HepG2 (cell line): Measurements from ENCODE around the gene PROC. TPM values are rescaled to one million over a fixed set of nuclear protein-coding genes. Genes with fewer than 3 reads are reported as not detected.
A peak's percentile ranks its signal among the peaks of the same experiment; 100 is the strongest.

ENCODE experiments used
- ATRX ChIP-seq: sonication (generic); formaldehyde crosslinking; IDR thresholded peaks from 2 replicates; pipeline ENCODE4 v1.4.0; 2020; ENCODE audit warnings: missing genetic modification reagents, borderline replicate concordance
- MBNL3 ChIP-seq: fragments of 250-450 bp; sonication (Bioruptor Pico); conservative IDR thresholded peaks from 2 replicates; pipeline ENCODE4 v1.8.0; 2022; ENCODE audit warnings: mild to moderate bottlenecking, inconsistent platforms
- NFYB ChIP-seq: sonication (generic); formaldehyde crosslinking; IDR thresholded peaks from 2 replicates; pipeline ENCODE4 v1.4.0; 2020; ENCODE audit warnings: missing genetic modification reagents
- SAP130 ChIP-seq: IDR thresholded peaks from 2 replicates; pipeline ENCODE4 v1.6.1; 2016; ENCODE audit warnings: low read depth
- SCMH1 ChIP-seq: sonication (generic); formaldehyde crosslinking; IDR thresholded peaks from 2 replicates; pipeline ENCODE4 v1.9.0; 2021; ENCODE audit warnings: missing genetic modification reagents, mild to moderate bottlenecking, borderline replicate concordance
- SMARCC2 ChIP-seq: fragments of 450-650 bp; IDR thresholded peaks from 2 replicates; pipeline ENCODE4 v1.6.1; 2017; ENCODE audit warnings: antibody characterized with exemption, mild to moderate bottlenecking
- SUZ12 ChIP-seq: fragments of 150-350 bp; IDR thresholded peaks from 2 replicates; pipeline ENCODE4 v1.6.1; 2014; ENCODE audit warnings: low read depth, low read length
- TBX2 ChIP-seq: sonication (generic); formaldehyde crosslinking; IDR thresholded peaks from 2 replicates; pipeline ENCODE4 v1.5.0; 2020; ENCODE audit warnings: missing genetic modification reagents, mild to moderate bottlenecking, borderline replicate concordance
- ZFP37 ChIP-seq: sonication (generic); formaldehyde crosslinking; IDR thresholded peaks from 2 replicates; pipeline ENCODE4 v1.4.0; 2020; ENCODE audit warnings: missing genetic modification reagents, borderline replicate concordance
- ZNF143 ChIP-seq: sonication (generic); formaldehyde crosslinking; IDR thresholded peaks from 2 replicates; pipeline ENCODE4 v1.4.0; 2020; ENCODE audit warnings: missing genetic modification reagents
- ZNF20 ChIP-seq: sonication (generic); formaldehyde crosslinking; IDR thresholded peaks from 2 replicates; pipeline ENCODE4 v1.4.0; 2020; ENCODE audit warnings: mild to moderate bottlenecking, moderate library complexity, missing genetic modification reagents
- ZNF207 ChIP-seq: fragments of 450-650 bp; IDR thresholded peaks from 2 replicates; pipeline ENCODE4 v1.6.1; 2016; ENCODE audit warnings: antibody characterized with exemption, borderline replicate concordance
- ZNF337 ChIP-seq: sonication (generic); formaldehyde crosslinking; IDR thresholded peaks from 2 replicates; pipeline ENCODE4 v1.5.1; 2020; ENCODE audit warnings: missing genetic modification reagents, low read depth, mild to moderate bottlenecking, borderline replicate concordance
- ZNF543 ChIP-seq: sonication (generic); formaldehyde crosslinking; IDR thresholded peaks from 2 replicates; pipeline ENCODE4 v1.4.0; 2020; ENCODE audit warnings: mild to moderate bottlenecking, missing genetic modification reagents
- ZNF746 ChIP-seq: sonication (generic); formaldehyde crosslinking; IDR thresholded peaks from 2 replicates; pipeline ENCODE4 v1.8.0; 2022; ENCODE audit warnings: mild to moderate bottlenecking, missing genetic modification reagents
- ZNF747 ChIP-seq: sonication (generic); formaldehyde crosslinking; IDR thresholded peaks from 2 replicates; pipeline ENCODE4 v1.8.1; 2023; ENCODE audit warnings: missing genetic modification reagents, mild to moderate bottlenecking, borderline replicate concordance
- ZNF768 ChIP-seq: sonication (generic); formaldehyde crosslinking; IDR thresholded peaks from 2 replicates; pipeline ENCODE4 v1.4.0; 2020; ENCODE audit warnings: missing genetic modification reagents
- polyA plus RNA-seq, 8 experiments: library from polyadenylated mRNA; depleted of rRNA in 3 of 8; stranded (reverse) in 7 of 8; unstranded in 1 of 8; fragments of >200 nt; fragmentation: Illumina TruSeq in 4 of 8; extraction: Trizol in 4 of 8; gene quantifications; 2 replicates each; pipeline versions ENCODE4 v1.2.1 to v1.2.3, GENCODE V29; 2011 to 2016; ENCODE audit warnings: low read depth in 4 of 8, missing spikeins in 1 of 8, mixed read lengths in 1 of 8; ENCODE audit not compliant: insufficient read depth in 1 of 8
- total RNA-seq, 5 experiments: library from RNA; depleted of rRNA; stranded (reverse); fragments of >200 nt; fragmentation: Illumina TruSeq; extraction: Trizol; gene quantifications; 2 replicates each; pipeline ENCODE4 v1.2.3, GENCODE V29; 2016; ENCODE audit warnings: low read depth in 1 of 5
- TF ChIP-seq, protein P1 (sequence below): sonication (generic); formaldehyde crosslinking; IDR thresholded peaks from 2 replicates; pipeline ENCODE4 v1.5.1; 2020; ENCODE audit warnings: mild to moderate bottlenecking, missing genetic modification reagents, borderline replicate concordance
- TF ChIP-seq, protein P2 (sequence below), 2 experiments: sonication (generic) in 1 of 2; formaldehyde crosslinking in 1 of 2; IDR thresholded peaks; 2 replicates each; pipeline versions ENCODE4 v1.4.0 to v1.6.1; 2016 to 2020; ENCODE audit warnings: borderline replicate concordance in 1 of 2, low read depth in 1 of 2, mild to moderate bottlenecking in 1 of 2, missing genetic modification reagents in 1 of 2
- TF ChIP-seq, protein P3 (sequence below): IDR thresholded peaks from 2 replicates; pipeline ENCODE4 v1.6.1; 2012; ENCODE audit warnings: inconsistent platforms
- TF ChIP-seq, protein P4 (sequence below): sonication (generic); formaldehyde crosslinking; IDR thresholded peaks from 2 replicates; pipeline ENCODE4 v1.4.0; 2020; ENCODE audit warnings: missing genetic modification reagents, borderline replicate concordance

PROC gene
- total and polyA plus RNA-seq, 2 of the 13 experiments (the other 11 are each of a cell fraction or from before 2014, with no cell fraction given), result 134 to 185 TPM

DNA sequence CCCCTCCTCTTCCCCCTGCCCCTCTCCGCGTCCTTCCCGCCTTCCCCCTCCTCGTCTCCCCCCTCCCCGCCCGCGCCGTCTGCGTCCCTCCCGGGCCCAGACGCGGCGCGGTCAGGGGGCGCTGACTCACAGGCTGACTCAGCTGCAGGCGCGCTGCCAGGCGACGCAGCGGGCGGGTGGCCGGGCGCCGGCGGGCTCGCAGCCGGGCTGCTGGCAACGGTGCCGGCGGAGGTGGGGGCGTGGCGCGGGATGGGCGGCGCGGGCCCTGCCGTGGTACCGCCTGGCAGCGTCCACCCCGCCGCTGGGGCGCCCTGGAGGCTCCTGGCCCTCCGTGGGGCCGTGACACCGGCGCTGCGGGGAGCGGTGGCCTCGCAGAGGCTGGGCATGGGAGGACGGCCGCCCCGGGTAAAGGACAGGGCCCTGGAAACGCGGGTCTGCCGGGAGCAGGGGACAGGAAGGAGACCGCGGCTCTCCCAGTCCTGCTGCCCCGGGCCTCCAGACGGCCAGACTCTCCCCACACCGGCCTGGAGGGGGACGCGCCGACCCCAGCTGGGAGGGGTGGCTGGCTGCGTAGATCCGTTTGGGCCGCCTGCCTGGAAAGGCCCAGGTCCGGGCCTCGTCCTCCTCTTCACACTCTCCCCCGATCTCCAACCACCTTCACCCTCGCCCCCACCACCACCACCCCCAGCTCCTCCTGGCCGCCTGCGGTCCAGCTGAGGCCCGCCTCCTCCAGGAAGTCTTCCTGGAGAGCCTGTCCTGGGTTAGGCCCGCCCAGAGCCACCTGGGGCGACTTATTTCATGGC, 10.0 kb upstream of the PROC start (continued):
- TF ChIP-seq, protein P1, sequence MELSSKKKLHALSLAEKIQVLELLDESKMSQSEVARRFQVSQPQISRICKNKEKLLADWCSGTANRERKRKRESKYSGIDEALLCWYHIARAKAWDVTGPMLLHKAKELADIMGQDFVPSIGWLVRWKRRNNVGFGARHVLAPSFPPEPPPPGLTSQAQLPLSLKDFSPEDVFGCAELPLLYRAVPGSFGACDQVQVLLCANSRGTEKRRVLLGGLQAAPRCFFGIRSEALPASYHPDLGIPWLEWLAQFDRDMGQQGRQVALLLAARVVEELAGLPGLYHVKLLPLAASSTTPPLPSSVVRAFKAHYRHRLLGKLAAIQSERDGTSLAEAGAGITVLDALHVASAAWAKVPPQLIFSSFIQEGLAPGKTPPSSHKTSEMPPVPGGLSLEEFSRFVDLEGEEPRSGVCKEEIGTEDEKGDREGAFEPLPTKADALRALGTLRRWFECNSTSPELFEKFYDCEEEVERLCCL (CRISPR knock-in tag), result no peak
- peak; percentile 56; the same call in 1 of the 2 replicates for TF ChIP-seq ZNF768 (CRISPR knock-in tag)
- TF ChIP-seq, protein P2, sequence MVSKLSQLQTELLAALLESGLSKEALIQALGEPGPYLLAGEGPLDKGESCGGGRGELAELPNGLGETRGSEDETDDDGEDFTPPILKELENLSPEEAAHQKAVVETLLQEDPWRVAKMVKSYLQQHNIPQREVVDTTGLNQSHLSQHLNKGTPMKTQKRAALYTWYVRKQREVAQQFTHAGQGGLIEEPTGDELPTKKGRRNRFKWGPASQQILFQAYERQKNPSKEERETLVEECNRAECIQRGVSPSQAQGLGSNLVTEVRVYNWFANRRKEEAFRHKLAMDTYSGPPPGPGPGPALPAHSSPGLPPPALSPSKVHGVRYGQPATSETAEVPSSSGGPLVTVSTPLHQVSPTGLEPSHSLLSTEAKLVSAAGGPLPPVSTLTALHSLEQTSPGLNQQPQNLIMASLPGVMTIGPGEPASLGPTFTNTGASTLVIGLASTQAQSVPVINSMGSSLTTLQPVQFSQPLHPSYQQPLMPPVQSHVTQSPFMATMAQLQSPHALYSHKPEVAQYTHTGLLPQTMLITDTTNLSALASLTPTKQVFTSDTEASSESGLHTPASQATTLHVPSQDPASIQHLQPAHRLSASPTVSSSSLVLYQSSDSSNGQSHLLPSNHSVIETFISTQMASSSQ (IDR thresholded peaks at IDR 0.05; ENCODE audit: low read depth), result no peak
- TF ChIP-seq, protein P2 (CRISPR knock-in tag; IDR thresholded peaks at IDR 0.05; ENCODE audit: borderline replicate concordance), result no peak
- TF ChIP-seq SUZ12, result no peak
- TF ChIP-seq TBX2 (CRISPR knock-in tag), result peak; percentile 26; the same call in 1 of the 2 replicates
- no peak for TF ChIP-seq SMARCC2
- TF ChIP-seq ZNF143 (CRISPR knock-in tag), result no peak; the same call in 1 of the 2 replicates
- TF ChIP-seq ATRX, result no peak
- 0 out of 2 replicates have a peak, but pooled peaks have one; percentile 57 for TF ChIP-seq ZNF20 (CRISPR knock-in tag)
- TF ChIP-seq ZFP37 (CRISPR knock-in tag), result no peak
- no peak for TF ChIP-seq ZNF207
- peak; percentile 81; the same call in 1 of the 2 replicates for TF ChIP-seq ZNF746 (CRISPR knock-in tag)
- TF ChIP-seq NFYB (CRISPR knock-in tag), result no peak
- TF ChIP-seq ZNF747 (CRISPR knock-in tag), result no peak
- no peak for TF ChIP-seq SCMH1
- TF ChIP-seq ZNF543 (CRISPR knock-in tag), result no peak; the same call in 1 of the 2 replicates
- peak; percentile 85 for TF ChIP-seq SAP130
- TF ChIP-seq, protein P3, sequence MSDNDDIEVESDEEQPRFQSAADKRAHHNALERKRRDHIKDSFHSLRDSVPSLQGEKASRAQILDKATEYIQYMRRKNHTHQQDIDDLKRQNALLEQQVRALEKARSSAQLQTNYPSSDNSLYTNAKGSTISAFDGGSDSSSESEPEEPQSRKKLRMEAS, result peak; percentile 86
- TF ChIP-seq ZNF337 (CRISPR knock-in tag), result 0 out of 2 replicates have a peak, but pooled peaks have one; percentile 49
- TF ChIP-seq, protein P4, sequence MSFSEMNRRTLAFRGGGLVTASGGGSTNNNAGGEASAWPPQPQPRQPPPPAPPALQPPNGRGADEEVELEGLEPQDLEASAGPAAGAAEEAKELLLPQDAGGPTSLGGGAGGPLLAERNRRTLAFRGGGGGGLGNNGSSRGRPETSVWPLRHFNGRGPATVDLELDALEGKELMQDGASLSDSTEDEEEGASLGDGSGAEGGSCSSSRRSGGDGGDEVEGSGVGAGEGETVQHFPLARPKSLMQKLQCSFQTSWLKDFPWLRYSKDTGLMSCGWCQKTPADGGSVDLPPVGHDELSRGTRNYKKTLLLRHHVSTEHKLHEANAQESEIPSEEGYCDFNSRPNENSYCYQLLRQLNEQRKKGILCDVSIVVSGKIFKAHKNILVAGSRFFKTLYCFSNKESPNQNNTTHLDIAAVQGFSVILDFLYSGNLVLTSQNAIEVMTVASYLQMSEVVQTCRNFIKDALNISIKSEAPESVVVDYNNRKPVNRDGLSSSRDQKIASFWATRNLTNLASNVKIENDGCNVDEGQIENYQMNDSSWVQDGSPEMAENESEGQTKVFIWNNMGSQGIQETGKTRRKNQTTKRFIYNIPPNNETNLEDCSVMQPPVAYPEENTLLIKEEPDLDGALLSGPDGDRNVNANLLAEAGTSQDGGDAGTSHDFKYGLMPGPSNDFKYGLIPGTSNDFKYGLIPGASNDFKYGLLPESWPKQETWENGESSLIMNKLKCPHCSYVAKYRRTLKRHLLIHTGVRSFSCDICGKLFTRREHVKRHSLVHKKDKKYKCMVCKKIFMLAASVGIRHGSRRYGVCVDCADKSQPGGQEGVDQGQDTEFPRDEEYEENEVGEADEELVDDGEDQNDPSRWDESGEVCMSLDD (CRISPR knock-in tag), result no peak
- TF ChIP-seq MBNL3 (CRISPR knock-in tag), result no peak
